Right ventricle myocardium superior (tissue), 1 donor: Measurements from ENCODE around the gene REN. TPM values are rescaled to one million over a fixed set of nuclear protein-coding genes. Genes with fewer than 3 reads are reported as not detected.

Experiments used
- ATAC-seq: fragments of 200-7000 bp; cut with Tn5 transposase; one replicate; pipeline ENCODE4 v1.9.1; 2020; ENCODE audit warnings: mild to moderate bottlenecking; ENCODE audit not compliant: poor library complexity
- DNase-seq: peaks from one replicate; pipeline ENCODE4 v3.0.0-alpha.2; 2020
- intact Hi-C: fragments of 100-400 bp; cut with DNase I; formaldehyde crosslinking; loops from one replicate; pipeline ENCODE4 v1.11.2; 2022
- total RNA-seq: library from RNA; stranded (reverse); fragmentation: NEBNext Ultra II Directional; extraction: Animal tissue kit (Norgen Biotek cat#: 25700); gene quantifications from one replicate; pipeline ENCODE4 v1.2.1, GENCODE V29; 2021
- donor health status: DM: no; HTN: yes; CAD: no; lungs with severe emphysema.

Gene REN
- total RNA-seq, 1 donor from 2014 or later = not detected

GRCh38 chr1:204162494-204163074 lies 3.6 kb downstream of the REN start:
- peak; percentile 96 for ATAC-seq
- peak; percentile 88 for DNase-seq
- intact Hi-C loops = loop anchor here (2.0 to 5.0 kb wide), 2 partner anchors 45 to 200 kb away; no protein-coding TSS in a partner anchor

DNA sequence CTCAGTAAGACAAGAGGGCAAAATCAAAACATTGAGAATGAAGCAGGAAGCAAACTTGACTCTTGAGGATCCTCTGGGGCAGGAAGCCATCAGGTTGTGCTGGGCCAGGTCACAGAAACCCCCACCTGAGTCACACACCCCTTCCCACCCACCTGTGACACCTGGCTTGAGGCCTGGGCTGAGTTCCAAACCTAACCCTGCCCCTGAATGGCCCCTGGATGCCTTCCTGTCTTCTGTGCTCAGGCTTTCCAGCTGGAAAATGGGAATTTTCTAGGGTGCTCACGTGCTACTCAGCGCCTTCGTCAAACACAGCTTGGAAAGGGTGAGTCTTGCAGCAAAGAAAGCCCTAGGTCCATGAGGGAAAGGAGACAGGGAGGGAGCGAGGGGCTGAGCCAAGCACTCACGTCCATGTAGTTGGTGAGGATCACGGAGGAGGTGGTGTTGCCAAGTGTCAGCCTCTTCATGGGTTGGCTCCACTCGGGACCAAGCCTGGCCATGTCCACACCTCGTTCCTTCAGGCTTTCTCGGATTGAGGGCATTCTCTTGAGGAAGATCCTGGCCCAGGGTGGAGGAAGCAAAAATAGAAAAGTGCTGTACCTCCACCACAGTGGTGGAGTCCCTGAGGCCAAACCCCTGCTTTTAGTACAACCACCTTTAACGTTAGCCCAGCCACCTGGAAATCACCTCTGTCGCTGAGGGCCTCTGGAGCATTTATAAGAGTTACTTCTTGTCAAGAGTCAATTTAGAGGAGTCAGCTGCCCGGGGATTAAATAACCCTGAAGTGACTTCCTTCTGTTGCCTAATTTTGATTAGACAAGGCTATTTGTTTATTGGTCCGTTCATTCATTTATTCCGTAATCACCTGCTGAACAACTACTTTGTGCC lies 4.3 kb downstream of the REN start:
- ATAC-seq = no peak
- no peak for DNase-seq
- intact Hi-C loops = loop anchor here (2.0 to 5.0 kb wide), 2 partner anchors 45 to 201 kb away; no protein-coding TSS in a partner anchor

DNA sequence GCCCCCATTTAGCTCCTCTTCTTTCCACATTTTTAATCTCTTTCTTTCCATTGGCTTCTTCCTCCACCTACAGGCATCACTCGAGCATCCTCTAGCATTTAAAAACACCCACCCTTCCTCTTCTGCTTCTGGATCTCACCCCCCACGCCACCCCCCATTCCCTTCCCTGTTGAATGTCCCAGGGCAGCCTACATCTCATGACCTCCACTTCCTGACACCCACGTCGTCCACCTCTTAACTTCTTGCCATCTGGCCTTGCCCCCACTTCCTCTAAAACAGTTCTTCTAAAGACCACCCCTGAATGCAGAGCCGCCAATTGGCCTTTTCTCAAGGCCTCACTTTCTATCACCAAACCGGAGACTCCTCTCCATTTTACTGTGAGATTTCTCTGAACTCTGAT lies 8.2 kb downstream of the REN start:
- ATAC-seq = no peak
- DNase-seq = no peak
- intact Hi-C loops = no loop called here

GRCh38 chr1:204155881-204156280 lies 10.3 kb downstream of the REN start:
- intact Hi-C loops = no loop called here
- ATAC-seq = no peak
- DNase-seq = no peak

DNA sequence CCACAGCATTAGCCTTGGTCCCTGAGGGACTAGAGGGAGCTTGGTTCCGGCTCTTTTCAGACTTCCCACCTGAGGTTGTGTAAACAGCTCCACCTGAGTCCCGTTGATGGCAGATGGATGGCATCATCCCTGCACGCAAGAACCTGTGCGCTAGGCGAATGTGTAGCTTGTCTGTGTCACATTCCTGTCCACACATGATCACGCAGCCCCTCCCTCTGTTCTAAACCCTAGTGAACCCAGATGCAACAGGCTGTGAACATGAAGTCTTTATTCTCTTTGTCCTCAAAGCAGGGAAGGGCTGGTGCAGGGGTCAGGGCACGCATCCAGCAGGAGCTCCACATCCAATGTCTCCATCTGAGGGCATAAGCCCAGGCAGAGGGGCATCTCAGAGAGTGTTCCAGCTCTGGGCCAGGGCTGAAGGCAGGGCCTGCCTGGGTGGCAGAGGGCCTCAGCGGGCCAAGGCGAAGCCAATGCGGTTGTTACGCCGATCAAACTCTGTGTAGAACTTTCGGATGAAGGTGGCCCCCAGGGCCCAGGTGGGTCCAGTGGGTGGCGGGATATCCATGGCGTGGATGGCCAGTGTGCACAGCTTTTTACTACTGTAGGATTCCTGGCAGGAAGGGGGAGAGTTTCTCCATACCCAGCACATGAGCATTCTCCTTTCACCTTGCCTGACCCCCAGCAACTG lies 11.4 kb downstream of the REN start:
- intact Hi-C loops = no loop called here
- DNase-seq = no peak
- no peak for ATAC-seq

DNA sequence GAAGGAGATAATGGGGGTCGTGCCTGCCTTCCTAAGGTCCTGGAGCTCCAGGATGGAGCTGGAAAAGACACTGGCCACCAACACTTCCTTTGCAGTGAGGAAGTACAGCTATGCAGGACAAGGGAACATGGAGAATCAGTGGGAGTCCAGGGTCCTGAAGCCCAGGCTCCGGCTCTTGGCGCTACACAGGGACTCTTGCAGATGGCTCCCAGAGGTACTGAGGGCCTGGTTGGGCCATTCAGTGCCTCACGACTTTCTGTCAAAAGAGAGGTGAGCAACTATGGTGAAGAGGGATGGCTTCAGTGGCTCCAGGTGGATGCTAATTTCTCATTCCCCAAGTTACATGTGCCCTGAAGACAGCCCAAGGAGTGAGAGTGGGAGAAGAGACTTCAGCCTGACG lies 12.5 kb downstream of the REN start:
- intact Hi-C loops = no loop called here
- no peak for ATAC-seq
- no peak for DNase-seq

- no peak for ATAC-seq
- intact Hi-C loops = no loop called here
- no peak for DNase-seq
Measured at GRCh38 chr1:204152310-204153044, 13.7 kb downstream of the REN start.

GRCh38 chr1:204151552-204152309 lies 14.4 kb downstream of the REN start, which contains the start of gene ETNK2:
Gene ETNK2, minus strand, starts transcription at chr1:204152044. Its CDS starts 192 bp downstream, at chr1:204151852.
- ATAC-seq (peak; percentile 54), DNase-seq (peak; percentile 65)
- intact Hi-C loops = no loop called here

DNA sequence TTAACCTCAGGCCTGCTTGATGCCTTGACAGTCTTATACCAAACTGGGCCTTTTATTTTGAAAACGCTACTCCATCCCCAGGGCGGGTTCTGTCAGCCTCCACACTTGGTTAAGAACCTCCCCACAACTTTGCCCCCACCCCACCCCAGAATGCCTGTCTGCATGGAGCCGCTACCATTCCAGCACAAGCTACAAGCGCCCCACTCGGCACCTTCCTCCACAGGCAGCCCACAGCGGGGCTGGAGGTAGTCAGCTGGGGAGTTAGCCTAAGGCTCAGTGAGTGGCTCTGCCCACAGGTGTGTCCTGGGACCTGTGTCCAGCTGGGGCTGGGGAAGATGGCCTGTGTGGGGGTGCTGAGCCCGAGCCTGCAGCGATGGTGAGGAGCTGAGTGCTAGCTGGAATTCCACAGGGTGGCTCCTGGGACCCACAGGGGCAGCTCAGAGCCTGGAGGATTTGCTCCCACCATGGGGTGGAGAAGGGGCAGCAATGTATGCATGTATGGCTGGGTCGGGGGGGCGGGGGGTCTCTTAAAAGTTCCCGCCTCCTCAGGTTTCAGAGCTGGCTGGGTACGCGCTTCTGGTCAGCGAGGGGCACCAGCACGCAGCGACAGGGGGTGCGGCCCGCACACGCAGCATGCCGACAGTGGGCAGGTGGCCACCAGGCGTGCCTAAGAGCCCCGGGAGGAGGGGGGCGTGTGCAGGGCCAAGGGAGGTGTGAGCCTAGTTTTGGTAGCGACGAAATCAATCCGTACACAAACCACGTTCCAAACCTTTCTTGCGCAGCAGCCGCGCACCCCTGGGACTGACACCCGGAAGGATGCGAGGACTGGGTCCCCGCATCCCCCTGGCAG lies 15.2 kb downstream of the REN start:
- peak; percentile 41 for ATAC-seq
- intact Hi-C loops = no loop called here
- no peak for DNase-seq

- intact Hi-C loops = no loop called here
- ATAC-seq = peak; percentile 39
Measured at GRCh38 chr1:204149635-204150565, 16.2 kb downstream of the REN start.

DNA sequence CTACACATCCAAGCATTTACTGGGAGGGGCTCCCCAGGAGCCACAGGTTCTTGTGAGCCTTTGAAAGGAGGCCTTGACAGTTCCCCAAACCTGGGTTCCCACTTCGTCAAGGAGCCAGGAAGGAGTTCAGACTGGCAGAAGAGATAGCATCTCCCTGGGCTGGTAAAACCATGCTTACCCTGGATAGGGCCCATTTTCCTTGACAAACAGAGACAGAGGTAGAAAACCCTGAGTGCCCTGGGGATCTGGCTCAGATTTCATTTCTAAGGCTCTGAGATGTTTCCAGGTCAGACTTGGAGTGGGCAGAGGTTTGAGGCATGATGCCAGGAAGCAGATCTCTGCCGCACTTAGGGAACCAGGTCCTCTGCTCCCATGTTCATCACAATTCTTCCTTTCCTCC lies 17.0 kb downstream of the REN start:
- ATAC-seq = no peak
- intact Hi-C loops = no loop called here
- DNase-seq = no peak

More at GRCh38 chr1:204149635-204150565, 16.2 kb downstream of the REN start:
- no peak for DNase-seq

GRCh38 chr1:204147406-204148383 lies 18.4 kb downstream of the REN start:
- ATAC-seq (no peak), DNase-seq (no peak)

GRCh38 chr1:204146965-204147364 lies 19.2 kb downstream of the REN start:
- intact Hi-C loops = no loop called here
- ATAC-seq = no peak
- DNase-seq = no peak

More at GRCh38 chr1:204147406-204148383, 18.4 kb downstream of the REN start:
- intact Hi-C loops = no loop called here

- intact Hi-C loops = no loop called here
- ATAC-seq = no peak
- no peak for DNase-seq
Measured at GRCh38 chr1:204146309-204146708, 19.8 kb downstream of the REN start.

DNA sequence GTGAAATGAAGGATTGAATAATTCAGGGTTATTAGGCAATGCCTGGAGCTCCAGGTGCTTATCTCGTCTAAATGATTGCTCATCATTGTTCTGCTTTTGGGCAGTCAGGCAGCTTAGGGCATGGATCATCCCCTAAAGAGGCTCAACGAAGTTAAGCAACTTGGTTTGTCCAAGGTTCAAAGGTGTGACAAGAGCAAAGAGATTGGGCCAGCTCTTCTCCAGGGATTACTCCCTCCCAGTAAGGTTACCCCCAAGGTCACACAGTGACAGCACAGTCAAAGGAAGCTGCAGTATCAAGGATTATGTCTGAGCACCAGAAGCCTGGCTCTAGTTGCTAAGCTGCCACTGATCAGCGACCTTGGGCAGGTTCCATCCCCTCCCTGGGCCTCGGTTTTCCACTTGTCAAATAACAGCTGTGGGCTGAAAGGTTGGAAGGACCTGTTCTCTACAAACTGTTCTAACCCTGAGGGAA lies 21.1 kb downstream of the REN start:
- ATAC-seq (no peak), DNase-seq (no peak)
- intact Hi-C loops = no loop called here
